GM21576 (cell line): Measurements from ENCODE around the gene MOSMO.
"Not testable (repeated sequence)": the region's sequence is repeated elsewhere in the genome, so short reads cannot be mapped to it uniquely, and the experiment has no call there.

Experiments used
- ATAC-seq: cut with Tn5 transposase; IDR thresholded peaks from one replicate; pipeline ENCODE4 v1.9.1; 2021; ENCODE audit warnings: mild to moderate bottlenecking, moderate library complexity; ENCODE audit not compliant: unreplicated experiment

MOSMO gene

DNA sequence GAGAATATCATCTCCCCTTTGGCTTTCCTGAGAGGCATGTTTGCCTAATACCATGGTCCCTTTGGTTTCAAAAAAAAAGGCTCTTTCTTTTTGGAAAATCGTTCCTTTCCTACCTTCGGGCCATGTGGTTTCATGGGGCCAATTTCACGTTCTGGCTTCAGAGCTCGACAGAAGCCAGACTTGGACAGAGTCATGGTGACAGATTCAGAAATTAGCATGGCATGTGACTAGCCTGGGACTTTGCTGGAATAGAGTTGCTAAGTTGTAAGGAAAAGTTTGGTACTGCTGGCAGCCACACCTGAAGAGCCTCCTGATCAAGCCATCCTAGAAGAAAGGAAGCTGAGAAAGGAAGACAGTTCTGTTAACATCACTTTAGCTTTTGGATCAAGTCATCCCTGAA, 82.0 kb downstream of the MOSMO start:
- ATAC-seq, result no peak

DNA sequence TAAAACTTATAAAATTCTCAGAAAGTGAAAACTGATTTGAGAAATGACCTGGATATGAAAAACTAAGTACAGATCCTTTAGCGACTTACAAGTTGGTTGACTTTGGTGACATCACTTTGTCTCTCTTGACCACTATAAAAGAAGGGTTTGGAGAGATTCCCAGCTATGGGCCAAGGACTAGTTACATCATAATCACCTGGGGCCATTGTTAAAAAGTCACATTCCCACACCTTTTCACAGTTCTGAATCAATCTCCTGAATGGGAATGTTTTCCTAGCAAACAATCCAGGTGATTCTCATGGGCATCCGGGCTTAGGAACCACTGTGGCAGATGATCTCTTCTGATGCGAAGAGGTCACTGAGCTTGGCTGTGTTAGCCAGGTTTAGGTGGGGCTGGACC, 83.8 kb downstream of the MOSMO start:
- no peak for ATAC-seq

DNA sequence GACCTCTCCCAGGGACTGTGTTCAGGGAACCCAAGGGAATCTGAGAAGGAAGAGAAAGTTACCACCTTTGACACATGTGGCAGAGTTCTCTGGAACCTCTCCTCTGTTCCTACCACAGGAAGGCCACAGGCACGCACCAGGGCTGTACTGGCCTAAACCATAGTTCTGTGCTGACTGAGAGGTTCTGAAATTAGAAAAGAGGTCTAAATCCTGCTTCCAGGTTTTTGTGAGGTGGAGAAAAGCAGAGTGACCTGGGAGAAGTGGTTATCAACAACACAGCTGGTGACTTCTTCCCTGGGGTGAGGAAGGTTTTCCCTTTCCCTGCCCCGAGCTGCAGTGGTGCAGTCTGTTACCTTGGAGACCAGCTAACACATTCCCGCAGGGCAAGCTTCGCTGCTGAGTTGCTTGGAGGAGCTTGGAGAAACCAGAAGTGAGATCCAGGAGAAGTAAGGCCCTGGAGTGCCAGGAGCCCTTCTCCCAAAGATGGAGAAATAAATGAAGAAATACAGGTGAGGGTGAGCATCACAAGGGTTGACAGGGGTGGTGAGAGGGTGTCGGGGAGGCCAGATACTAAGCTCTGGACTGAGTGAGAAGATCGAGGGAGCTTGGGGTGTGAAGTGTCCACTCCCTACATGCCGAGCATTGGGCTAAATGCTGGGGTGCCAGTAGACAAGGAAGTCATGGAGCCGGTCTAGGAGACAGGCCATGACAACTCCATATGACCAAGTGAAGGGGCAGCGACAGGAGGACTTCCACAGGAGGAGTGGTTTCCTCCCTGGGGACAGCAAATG, 84.4 kb downstream of the MOSMO start, which contains the start of gene VWA3A:
Gene VWA3A (plus strand): TSS at position 399 of the 791 bp plus-strand sequence. CDS start 97 bp downstream, at position 496.
- ATAC-seq, result no peak

DNA sequence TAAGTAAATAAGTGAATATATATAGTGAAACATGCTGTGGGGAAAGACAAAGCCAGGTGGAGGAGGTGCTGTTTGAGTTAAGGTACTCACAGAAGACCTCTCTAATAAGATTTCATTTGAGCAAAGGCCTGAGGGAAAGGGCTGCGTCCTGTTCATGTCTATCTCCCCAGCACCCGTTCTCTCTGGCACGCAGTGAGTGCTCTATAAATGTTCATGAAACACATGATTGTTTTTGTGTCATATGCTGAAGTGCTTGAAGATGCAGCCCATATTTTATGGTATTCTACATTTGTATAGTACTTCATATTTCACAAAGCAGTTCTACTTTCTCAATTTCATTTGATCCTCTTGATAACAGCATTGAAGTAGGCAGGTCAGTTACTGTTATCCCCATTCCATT, 85.4 kb downstream of the MOSMO start:
- no peak for ATAC-seq

DNA sequence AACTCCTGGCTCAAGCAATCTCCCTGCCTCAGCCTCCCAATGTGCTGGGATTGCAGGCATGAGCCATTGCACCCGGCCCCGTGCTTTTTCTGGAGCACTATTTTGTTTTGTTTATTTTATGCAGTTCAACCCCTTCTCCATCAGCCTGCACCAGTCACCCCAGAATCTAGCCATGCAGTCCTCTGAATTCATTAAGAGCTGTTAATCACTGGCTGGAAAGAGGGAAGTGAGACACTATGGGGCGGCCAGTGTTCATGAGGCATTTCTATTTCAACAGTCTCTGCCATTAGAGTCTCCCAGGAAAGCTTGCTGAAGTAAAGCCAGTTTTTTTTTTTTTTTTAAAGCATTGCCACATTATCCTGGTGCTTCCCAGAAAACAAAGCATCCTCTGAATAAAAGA, 86.1 kb downstream of the MOSMO start:
- ATAC-seq, result no peak

DNA sequence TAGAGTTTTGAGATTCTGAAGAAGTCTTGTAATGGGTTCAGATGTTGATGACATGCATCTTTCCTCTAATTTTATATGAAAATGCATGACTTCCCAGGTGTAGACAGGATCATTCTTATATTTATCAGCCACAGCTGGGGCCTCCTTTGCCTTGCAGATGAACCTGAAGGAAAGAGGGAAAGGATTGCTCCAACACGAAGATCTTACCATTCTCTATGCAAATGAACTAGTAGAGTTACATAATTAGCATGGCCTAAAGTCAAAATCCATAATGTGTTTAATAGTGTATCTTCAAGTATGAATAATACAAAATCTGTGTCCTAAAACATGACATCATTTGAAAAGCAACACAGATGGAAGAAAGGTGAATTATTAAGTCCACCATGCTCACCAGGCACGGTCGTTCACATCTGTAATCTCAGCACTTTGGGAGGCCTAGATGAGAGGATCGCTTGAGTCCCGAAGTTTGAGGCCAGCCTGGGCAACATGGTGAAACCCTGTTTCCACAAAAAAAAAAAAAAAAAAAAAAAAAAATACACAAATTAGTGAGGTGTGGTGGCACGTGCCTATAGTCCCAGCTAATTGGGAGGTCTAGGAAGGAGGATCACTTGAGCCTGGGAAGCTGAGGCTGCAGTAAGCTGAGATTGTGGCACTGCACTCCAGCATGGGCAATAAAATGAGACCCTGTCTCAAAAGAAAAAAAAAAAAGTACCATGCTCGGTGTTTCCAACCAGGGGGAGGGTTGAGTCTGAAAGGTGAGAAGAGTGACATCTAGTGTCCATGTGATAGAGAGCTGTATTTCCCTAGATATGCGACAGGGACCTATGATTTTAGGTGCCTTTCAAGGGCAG, 90.7 kb downstream of the MOSMO start:
- ATAC-seq, result no peak

DNA sequence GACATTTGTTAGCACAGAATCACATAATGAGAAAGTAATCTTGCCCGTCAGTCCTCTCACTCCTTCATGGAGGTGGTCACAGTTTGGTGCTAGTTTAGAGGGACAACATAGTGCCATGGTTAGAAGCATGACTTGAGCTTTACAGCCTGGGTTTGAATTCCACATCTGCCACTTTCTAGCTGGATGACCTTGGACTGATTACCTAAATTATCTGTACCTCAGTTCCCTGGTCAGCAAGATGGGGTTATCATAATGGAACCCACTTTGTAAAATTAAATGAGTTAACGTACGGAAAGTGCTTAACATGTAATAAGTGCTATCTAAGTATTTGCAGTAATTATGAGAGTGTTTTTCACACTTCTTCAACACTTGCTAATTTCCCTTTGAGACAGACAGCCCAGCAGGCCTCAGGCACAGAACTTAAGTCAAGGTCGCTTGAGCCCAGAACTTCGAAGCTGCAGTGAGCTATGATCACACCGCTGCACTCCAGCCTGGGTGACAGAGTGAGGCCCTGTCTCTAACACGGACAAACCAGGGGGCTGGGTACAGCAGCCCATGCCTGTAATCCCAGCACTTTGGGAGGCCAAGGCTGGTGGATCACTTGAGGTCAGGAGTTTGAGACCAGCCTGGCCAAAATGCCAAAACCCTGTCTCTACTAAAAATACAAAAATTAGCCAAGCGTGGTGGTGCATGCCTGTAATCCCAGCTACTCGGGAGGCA, 91.5 kb downstream of the MOSMO start:
- ATAC-seq, result no peak

DNA sequence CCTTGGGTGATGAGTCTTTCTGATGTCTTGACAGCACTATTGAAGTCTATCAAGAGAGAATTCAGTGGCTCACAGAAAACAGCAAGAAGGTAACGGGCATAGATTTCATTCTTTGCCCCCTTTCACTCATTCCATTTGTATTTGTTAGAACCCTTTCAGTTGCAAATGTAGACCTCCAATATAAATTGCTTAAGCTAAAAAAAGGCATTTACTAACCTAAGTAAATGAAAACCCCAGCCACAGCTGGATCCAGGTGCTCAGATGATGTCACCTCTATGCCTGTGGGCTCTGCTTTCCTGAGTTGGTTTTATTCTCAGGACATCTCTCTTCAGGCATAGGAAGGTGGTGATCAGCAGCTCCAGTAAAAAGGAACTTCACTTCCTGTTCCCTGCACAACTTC, 95.5 kb downstream of the MOSMO start:
- ATAC-seq, result no peak

DNA sequence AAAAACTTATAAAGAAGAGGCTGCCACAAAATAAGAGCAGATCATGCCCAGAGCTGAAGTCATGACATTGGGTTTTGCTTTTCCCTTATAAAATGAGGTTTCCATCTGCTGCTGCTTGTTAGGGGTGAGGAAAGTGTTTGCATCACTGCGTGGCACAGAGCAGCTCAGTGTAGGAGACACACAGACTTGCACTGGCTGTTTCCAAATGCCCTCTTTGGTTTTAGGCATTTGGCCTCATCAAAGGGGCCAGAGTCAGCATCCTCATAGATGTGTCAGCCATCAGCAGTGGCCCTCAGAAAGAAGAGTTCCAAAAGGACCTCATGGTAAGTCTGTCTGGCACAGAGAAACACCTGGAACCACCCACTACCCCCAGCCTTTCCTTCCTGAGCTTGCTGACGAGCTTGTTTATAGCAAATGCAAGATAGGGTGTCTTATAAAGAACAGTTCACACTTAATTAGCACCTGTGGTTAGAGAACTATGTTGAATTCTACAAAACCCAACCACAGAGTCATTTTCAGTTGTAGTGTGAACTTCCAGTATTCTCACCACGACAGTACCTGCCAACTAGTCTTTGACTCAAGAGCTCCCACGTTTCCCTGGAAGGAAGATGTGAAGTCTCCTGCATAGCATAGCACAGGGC, 101.5 kb downstream of the MOSMO start:
- ATAC-seq, result no peak

DNA sequence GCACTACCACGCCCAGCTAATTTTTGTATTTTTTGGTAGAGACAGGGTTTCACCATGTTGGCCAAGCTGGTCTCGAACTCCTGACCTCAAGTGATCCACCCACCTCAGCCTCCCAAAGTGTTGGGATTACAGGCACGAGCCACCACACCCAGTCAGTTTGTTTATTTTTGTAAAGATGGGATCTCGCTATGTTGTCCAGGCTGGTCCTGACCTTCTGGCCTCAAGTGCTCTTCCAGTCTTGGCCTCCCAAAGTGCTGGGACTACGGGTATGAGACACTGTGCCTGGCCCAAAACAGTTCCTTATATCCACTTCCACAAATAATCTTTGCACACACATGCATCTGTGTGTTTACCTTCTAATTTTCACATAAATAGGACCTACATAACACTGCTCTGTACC, 103.7 kb downstream of the MOSMO start:
- ATAC-seq, result not testable (repeated sequence)

DNA sequence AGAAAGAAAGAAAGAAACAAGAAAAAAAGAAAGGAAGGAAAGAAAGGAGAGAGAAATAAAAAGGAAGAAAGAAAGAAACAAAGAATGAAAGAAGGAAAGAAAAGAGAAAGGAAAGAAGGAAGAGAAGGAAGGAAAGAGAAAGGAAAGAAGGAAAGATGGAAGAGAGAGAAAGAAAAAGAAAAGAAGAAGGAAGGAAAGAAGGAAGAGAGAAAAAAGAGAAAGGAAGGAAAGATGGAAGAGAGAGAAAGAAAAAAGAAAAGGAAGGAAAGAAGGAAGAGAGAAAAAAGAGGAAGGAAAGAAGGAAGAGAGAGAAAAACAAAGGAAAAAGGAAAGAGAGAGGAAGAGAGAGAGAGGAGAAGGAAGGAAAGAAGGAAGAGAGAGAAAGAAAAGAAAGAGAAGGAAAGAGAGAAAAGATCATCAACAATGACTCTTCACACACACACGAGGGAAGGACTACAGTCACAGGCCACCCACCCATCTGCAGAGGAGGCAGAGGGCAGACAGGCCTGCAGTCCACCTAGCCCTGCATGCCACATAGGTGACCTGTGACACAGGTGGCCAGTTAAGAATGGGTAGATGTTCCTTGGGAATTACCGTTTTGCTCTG, 108.3 kb downstream of the MOSMO start:
- ATAC-seq, result no peak

DNA sequence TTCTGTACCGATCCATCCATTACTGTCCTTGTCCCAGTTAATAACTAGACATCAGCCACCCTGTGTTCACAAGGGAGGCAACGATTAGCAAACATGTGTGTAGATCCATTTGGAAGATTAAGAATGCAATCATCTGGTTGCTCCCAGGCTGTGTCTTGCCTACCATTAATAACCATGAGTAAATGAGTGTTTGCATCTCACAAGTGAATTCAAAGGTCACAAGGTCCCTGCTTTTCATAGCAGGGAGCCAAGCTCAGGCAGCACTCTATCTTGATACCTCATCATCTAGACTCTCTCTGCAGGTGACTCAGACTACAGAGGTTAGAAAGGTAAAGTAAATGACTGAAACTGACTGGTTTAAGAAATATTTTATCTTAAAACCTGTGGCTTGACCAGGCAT, 109.7 kb downstream of the MOSMO start:
- no peak for ATAC-seq

DNA sequence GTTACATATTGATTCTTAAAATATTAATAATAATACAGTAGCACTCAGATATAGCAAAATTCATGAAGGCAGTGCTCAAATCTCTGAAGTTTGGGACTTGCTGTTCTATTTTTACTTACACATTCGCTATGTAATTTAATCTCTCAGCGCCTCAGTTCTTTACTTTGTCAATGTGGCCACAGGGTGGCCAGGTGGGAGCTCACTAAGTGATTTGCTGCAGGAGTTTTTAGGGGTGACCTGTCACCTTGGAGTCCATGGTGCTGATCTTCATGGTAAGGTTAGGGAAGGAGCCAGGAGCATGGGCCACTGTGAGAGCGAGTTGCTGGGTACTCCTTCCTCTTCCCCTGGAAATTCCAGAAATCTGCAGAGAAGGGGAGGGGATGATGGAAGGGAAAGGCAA, 112.5 kb downstream of the MOSMO start:
- ATAC-seq, result no peak

DNA sequence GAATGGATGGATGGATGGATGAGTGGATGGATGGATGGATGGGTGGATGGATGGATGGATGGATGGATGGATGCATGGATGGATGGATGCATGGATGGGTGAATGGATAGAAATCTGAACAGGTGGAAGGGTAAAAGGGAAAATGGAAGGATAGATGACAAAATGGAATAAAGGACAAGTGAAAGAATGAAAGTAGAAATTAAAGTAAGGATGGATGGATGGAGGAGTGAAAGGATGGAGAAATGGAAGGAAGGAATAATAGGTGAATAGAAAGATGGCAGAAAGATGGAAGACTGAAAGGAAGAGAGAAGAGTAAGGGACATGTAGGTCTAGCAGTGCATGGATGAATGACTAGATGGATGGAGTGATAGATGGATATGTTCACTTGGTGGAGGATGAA, 114.3 kb downstream of the MOSMO start:
- no peak for ATAC-seq

DNA sequence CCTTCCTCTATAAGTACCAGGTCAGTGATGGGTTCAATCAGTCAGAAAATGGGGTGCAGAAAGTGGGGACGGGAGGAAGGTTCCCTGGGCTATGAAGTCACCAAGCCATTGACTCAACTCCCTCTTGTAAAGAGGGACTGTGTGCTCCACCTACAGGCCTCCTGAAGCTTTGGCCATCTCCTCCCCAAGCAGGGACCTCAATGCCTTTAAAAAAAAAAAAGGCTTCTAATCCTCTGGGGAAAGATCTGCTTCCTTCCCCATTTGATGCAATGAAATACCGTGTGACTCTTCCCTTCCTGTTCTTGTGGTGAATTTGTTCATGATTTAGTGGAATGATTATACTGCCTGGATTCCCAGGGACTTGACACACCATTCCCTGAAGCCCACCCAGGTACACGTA, 115.2 kb downstream of the MOSMO start:
- ATAC-seq, result no peak

DNA sequence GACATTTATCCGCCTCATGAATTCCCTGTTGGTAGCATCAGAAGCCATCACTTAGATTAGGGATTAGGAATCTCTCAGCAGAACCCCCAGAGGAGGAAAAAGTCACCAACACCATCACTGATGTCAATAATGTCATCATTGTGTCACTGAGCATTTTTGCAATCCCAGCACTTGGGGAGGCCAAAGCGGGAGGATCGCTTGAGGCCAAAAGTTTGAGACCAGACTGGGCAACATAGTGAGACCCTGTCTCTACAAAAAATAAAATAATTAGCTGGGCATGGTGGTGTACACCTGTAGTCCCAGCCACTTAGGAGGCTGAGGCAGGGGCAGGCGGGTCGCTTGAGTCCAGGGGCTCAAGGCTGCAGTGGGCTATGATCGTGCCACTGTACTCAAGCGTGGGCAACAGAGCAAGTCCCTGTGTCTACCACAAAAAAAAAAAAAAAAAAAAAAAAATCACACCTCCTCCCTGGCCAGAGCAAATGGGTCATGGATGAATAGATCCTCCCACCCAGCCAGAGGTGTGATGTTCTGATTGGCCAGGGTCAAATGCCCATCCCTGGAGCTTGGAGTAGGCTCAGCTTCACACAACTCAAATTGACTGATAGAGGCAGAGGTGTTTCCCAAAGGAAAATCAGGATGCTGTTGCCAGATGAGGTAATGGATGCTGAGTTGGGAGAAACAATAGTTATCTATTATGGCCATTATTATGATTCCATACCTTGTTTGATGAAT, 116.0 kb downstream of the MOSMO start:
- no peak for ATAC-seq

DNA sequence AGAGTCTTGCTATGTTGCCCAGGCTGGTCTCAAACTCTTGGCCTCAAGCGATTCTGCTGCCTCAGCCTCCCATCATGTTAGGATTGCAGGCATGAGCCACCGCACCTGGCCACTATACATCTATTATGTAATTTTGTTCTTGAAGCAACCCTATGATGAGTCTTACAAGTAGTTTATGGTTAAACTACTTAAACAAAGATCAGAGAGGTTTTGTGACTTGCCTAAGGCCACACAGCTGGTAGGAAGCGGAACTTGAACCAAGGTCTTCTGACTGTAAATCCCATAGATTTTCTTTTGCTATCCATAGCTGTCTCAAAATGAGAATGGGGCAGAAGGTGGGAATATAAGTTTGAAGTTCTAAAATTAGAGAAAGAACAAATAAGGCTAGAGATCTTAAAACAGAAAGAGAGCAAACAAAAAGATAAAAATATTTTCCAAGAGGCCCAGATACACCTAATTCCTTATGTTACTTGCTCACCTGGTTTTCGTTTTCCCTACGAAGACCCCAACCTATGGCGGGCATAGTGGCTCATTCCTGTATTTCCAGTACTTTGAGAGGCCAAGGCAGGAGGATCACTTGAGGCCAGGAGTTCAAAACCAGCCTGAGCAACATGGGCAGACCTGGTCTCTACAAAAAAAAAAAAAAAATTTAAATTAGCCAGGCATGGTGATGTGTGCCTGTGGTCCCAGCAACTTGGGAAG, 116.8 kb downstream of the MOSMO start:
- no peak for ATAC-seq

DNA sequence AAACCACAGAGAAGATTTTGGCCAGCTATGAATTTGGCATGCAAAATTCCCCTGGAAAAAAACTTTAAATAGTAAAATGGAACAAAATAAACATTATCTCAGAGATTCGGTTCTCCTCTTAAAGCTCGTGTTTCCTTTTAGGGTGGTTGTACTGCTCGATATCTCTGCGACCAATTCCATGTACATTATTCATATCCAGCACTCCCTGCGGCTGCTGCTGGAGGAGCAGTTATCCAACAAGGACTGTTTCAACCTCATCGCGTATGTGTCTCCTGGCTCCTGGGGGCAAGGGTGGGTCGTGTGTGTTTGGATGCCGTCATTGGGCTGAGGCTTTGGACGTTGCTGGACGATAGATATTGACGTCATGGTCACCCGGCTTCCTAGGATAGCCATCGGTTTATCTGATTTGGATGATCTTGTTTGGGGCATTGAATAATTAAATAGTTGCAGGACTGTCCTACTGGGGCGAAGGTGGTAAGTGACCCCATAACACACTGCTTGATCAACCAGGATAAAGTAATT, 118.2 kb downstream of the MOSMO start:
- no peak for ATAC-seq

DNA sequence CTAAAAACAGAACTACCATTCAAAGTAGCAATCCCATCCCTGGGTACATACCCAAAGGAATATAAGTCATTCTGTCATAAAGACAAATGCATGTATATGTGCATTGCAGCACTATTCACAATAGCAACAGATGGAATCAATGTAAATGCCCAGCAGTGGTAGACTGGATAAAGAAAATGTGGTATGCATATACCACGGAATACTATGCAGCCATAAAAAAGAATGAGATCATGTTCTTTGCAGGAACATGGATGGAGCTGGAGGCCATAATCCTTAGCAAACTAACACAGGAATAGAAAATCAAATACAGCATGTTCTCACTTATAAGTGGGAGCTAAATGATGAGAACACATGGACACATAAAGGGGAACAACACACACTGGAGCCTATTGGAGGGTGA, 120.6 kb downstream of the MOSMO start:
- ATAC-seq, result not testable (repeated sequence)
